Prostate gland (tissue), 2 donors: ENCODE measurements around the gene PNP. TPM values are rescaled to one million over a fixed set of nuclear protein-coding genes. Genes with fewer than 3 reads are reported as not detected.
"Not testable (repeated sequence)": the region's sequence is repeated elsewhere in the genome, so short reads cannot be mapped to it uniquely, and the experiment has no call there.

Source experiments
- DNase-seq: peaks from one replicate; pipeline ENCODE4 v3.0.0-alpha.2; 2019; ENCODE audit warnings: low spot score
- H3K27ac ChIP-seq, 2 donors: fragments of 200-600 bp; sonication (generic); 2 replicates each; pipeline ENCODE4 v1.5.1; 2017 to 2019
- H3K27me3 ChIP-seq: fragments of 200-600 bp; sonication (generic); replicated peaks from 2 replicates; pipeline ENCODE4 v1.5.1; 2019; ENCODE audit not compliant: insufficient read depth
- H3K36me3 ChIP-seq, 2 donors: fragments of 200-600 bp; sonication (generic); 1 replicate in 1 of 2; 2 replicates in 1 of 2; pipeline versions ENCODE4 v1.5.1 to v1.8.1; 2017 to 2019
- H3K4me1 ChIP-seq: fragments of 200-600 bp; sonication (generic); replicated peaks from 2 replicates; pipeline ENCODE4 v1.5.1; 2019
- H3K4me3 ChIP-seq, 2 donors: fragments of 200-600 bp; sonication (generic); 2 replicates each; pipeline ENCODE4 v1.5.1; 2017 to 2019
- H3K9me3 ChIP-seq: fragments of 200-600 bp; sonication (generic); 2 replicates; pipeline ENCODE4 v1.5.1; 2017
- POLR2A ChIP-seq: fragments of 450-650 bp; IDR thresholded peaks from one replicate; pipeline ENCODE4 v1.6.1; 2016; ENCODE audit warnings: antibody characterized with exemption, mild to moderate bottlenecking
- POLR2AphosphoS5 ChIP-seq: sonication (generic); formaldehyde crosslinking; IDR thresholded peaks from one replicate; pipeline ENCODE4 v1.6.1; 2017; ENCODE audit warnings: antibody characterized with exemption
- WGBS: methylation state at CpG from one replicate; pipeline ENCODE4 v1.1.5; 2018; 5-methylcytosine and 5-hydroxymethylcytosine counted together
- intact Hi-C: fragments of 100-400 bp; cut with DNase I; formaldehyde crosslinking; loops from one replicate; pipeline ENCODE4 v1.14.2; 2022
- total RNA-seq, 2 donors: library from RNA; depleted of rRNA; stranded (reverse); fragments of >200 nt; gene quantifications; one replicate each; pipeline ENCODE4 v1.1.0, GENCODE V29; 2016
- TF ChIP-seq, protein P1 (sequence below), 4 experiments: fragments of 200-600 bp in 2 of 4; fragments of 450-650 bp in 2 of 4; sonication (generic) in 2 of 4; IDR thresholded peaks; 1 replicate in 3 of 4; 2 replicates in 1 of 4; pipeline ENCODE4 v1.5.1; 2016 to 2019; ENCODE audit warnings: antibody characterized with exemption in 4 of 4, mild to moderate bottlenecking in 2 of 4, moderate library complexity in 2 of 4

Gene PNP
- total RNA-seq, 2 donors from 2014 or later = 14.2 to 20.3 TPM

DNA sequence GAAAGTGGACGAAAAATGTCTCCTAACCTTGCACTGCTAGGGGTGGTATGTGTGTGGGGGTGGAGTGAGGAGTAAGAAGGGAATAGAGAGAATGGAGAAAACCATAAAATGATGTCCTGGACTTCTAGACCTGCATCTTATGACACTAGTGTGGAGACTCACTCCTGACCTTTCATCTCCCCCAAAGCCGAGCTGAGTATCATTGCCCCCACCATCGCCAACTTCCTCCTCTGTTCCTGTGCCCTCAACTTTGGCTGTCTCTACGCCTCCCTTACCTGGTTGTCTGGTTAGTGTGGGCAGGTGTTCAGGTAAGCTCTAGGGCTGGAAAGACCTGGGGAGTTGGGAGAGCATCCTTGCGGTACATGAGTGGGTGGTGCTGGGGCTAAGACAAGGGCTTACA, 28.7 kb upstream of the PNP start:
- Histone ChIP-seq H3K9me3 (no peaks in the 10 kb centered on the region), H3K4me3 (no peak overlapping the region), H3K4me1 (no peaks in the 10 kb centered on the region), H3K36me3 (no peaks in the 10 kb centered on the region), H3K27me3 (no peaks in the 10 kb centered on the region), H3K27ac (no peak overlapping the region)
- WGBS = 84% methylated on average over 5 of the region's 5 CpGs
- no peak for TF ChIP-seq POLR2A
- TF ChIP-seq, protein P1, sequence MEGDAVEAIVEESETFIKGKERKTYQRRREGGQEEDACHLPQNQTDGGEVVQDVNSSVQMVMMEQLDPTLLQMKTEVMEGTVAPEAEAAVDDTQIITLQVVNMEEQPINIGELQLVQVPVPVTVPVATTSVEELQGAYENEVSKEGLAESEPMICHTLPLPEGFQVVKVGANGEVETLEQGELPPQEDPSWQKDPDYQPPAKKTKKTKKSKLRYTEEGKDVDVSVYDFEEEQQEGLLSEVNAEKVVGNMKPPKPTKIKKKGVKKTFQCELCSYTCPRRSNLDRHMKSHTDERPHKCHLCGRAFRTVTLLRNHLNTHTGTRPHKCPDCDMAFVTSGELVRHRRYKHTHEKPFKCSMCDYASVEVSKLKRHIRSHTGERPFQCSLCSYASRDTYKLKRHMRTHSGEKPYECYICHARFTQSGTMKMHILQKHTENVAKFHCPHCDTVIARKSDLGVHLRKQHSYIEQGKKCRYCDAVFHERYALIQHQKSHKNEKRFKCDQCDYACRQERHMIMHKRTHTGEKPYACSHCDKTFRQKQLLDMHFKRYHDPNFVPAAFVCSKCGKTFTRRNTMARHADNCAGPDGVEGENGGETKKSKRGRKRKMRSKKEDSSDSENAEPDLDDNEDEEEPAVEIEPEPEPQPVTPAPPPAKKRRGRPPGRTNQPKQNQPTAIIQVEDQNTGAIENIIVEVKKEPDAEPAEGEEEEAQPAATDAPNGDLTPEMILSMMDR (IDR thresholded peaks at IDR 0.05) = no peak
- no peak for TF ChIP-seq POLR2AphosphoS5
- DNase-seq = no peak
- intact Hi-C loops = no loop called here

GRCh38 chr14:20440882-20441281, 28.3 kb upstream of the PNP start:
- H3K27ac ChIP-seq = no peak overlapping the region
- 65% methylated on average over 5 of the region's 5 CpGs for WGBS
- H3K4me1 ChIP-seq = no peaks in the 10 kb centered on the region
- H3K9me3 ChIP-seq = no peaks in the 10 kb centered on the region
- DNase-seq = no peak
- no peaks in the 10 kb centered on the region for H3K27me3 ChIP-seq
- H3K4me3 ChIP-seq = no peak overlapping the region
- TF ChIP-seq POLR2A (no peak), POLR2AphosphoS5 (no peak)
- TF ChIP-seq, protein P1 (IDR thresholded peaks at IDR 0.05) = no peak
- H3K36me3 ChIP-seq = no peaks in the 10 kb centered on the region
- intact Hi-C loops = no loop called here

DNA sequence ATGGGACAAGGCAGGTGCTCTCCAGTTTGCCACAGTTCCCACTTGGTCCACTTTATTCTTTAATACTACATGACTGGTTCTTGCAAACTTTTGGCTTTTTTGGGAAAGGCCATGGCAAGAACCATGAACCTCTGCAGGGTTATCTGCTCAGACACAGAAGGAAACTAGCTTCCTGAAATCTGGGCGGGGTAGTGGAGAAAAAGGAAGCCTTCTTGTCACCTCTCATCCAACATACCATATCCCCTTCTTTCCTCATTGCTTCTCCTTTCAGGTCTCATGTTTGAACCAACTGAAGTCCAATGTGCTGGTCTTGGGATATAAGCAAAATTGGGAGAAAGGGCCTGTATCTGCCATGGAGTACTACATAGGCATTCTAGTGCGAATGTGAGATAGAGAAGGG, 27.7 kb upstream of the PNP start:
- 98% methylated on average over 2 of the region's 2 CpGs for WGBS
- intact Hi-C loops = no loop called here
- TF ChIP-seq, protein P1 (IDR thresholded peaks at IDR 0.05) = no peak
- no peak for TF ChIP-seq POLR2AphosphoS5
- no peak for TF ChIP-seq POLR2A

DNA sequence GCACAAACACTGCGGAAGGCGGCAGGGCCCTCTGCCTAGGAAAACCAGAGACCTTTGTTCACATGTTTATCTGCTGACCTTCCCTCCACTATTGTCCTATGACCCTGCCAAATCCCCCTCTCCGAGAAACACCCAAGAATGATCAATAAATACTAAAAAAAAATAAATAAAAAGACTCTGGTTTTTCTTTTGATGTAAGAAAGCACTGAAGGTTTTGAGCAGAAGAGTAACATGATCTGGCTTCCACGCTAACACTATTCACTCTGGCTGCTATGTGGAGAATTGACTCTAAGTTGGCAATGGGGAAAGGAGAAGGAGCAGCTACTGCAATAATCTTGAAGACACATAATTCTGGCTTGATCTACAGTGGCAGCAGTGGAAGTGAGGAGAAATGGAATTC, 25.6 kb upstream of the PNP start:
- H3K4me3 ChIP-seq, DNase-seq, H3K9me3 ChIP-seq, intact Hi-C loops, H3K4me1 ChIP-seq, H3K27ac ChIP-seq, H3K27me3 ChIP-seq: not testable (repeated sequence)
- WGBS = 76% methylated on average over 4 of the region's 4 CpGs
- H3K36me3 ChIP-seq = peaks cover 8 to 17% of the 10 kb centered on the region in 2 donors

More for the DNA sequence above, 27.7 kb upstream of the PNP start:
- H3K4me3 ChIP-seq = no peak overlapping the region
- no peaks in the 10 kb centered on the region for H3K4me1 ChIP-seq
- DNase-seq = no peak
- H3K36me3 ChIP-seq = peaks cover 0 to 1% of the 10 kb centered on the region in 2 donors
- no peaks in the 10 kb centered on the region for H3K9me3 ChIP-seq
- H3K27ac ChIP-seq = no peak overlapping the region
- no peaks in the 10 kb centered on the region for H3K27me3 ChIP-seq

DNA sequence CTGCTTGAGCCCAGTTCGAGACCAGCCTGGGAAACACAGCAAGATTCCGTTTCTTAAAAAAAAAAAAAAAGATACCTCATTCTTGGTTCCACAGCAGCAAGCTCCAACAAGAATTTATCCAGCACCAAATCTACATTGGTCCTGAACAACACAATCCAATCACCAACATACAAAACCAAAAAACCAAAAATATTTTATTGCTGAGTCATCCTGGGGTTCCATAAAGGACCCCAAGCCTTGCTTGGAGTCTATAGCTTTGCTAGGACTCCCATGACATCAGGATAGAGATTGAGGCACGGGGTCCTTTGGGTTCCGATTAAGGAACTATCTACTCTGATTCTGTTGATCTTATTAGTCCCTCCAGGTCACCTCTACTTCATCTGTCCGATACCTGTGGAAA, 22.3 kb upstream of the PNP start:
- Histone ChIP-seq H3K4me1 (no peaks in the 10 kb centered on the region), H3K36me3 (peaks cover 18 to 25% of the 10 kb centered on the region in 2 donors), H3K4me3 (no peak overlapping the region), H3K9me3 (no peaks in the 10 kb centered on the region), H3K27me3 (no peaks in the 10 kb centered on the region), H3K27ac (no peak overlapping the region)
- intact Hi-C loops = no loop called here
- DNase-seq = no peak
- TF ChIP-seq POLR2A (no peak), POLR2AphosphoS5 (no peak)
- TF ChIP-seq, protein P1 (IDR thresholded peaks at IDR 0.05) = no peak
- 96% methylated on average over 5 of the region's 5 CpGs for WGBS

DNA sequence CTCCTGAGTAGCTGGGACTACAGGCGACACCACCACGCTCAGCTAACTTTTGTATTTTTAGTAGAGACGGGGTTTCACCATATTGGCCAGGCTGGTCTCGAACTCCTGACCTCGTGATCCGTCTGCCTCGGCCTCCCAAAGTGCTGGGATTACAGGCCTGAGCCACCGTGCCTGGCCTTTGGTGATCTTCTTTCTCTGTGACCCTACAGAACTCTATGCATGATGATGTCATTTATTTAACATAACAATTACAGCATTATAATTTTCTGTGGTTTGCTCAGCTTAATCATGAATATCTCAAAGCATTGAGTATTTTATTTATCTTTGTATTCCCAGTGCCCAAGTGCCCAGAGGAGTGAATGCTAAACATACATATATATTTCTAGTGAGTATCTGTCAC, 16.4 kb upstream of the PNP start:
- H3K4me3 ChIP-seq, H3K9me3 ChIP-seq, intact Hi-C loops, H3K4me1 ChIP-seq, H3K27ac ChIP-seq, DNase-seq, H3K27me3 ChIP-seq: not testable (repeated sequence)
- 94% methylated on average over 8 of the region's 8 CpGs for WGBS
- peaks cover 14% of the 10 kb centered on the region in 2 donors for H3K36me3 ChIP-seq
